HPDE6-E6E7 (cell line): ENCODE data around the gene CHAF1B.
"Not testable (repeated sequence)": the region's sequence is repeated elsewhere in the genome, so short reads cannot be mapped to it uniquely, and the experiment has no call there.

Source experiments
- DNase-seq: peaks from one replicate; pipeline ENCODE4 v3.0.0; 2011; ENCODE audit warnings: missing footprints; ENCODE audit errors: extremely low spot score

The CHAF1B gene

DNA sequence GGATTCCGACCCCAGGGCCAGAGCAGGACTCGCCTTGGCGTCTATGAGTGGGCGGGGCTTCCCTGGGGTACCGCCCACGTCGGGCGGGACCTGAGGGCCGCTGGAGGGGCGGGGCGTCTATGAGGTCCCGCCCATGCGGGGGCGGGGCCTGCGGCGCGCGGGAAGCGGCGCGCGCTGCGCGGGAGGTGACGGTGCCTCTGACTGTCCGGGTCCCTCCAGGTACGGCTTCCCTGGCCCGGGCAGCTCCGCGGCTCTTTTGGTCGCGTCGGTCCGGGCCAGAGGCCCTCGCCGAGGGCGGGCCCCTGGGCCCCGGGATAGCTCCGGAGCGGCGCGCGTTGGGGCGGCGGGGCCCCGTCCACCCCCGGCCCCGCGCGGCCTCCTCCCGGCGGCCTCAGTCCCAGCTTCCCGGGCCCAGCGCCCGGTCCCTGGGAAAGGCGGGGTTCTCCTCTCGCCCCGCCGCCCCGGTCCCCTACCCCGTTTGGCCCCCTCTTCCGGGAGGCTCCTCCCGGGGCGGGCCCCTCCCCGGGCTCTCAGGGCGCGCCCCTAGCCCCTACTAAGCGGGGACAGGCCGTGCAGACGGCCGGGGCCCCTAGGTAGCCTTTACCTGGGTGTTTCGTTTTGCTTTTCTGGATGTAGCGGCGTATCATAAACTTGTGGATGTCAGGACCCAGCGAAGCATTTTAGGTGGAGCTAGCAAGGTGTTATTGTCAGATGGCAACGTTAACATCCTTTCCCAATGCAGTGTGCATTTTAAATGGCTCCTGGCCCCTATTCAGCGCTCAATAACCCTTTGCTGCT, at the start of gene CHAF1B:
Gene CHAF1B, plus strand, starts transcription at position 160 of the 798 bp plus-strand sequence. CDS start 745 bp downstream, outside the sequence.
- peak; percentile 67 for DNase-seq

DNA sequence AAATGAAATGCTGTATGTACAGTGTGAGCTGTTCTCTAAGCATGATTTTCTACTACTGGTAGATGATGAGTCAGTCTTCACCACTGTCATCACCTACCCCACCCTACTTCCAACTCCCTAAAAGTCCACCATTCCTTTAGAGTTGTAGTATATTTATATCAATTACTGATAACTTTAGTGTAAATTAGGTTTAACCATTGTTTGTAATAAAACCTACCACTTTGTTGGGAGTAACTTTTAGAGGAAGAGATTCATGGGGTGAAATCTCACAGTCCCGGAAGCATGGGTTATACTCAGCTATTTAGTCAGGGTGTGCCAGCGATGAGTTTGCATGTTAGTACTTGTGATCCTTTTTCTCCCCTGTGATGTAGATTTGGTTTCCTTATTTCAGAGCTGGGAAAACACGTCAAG, 48.1 kb upstream of the CHAF1B start:
- peak; percentile 83 for DNase-seq

DNA sequence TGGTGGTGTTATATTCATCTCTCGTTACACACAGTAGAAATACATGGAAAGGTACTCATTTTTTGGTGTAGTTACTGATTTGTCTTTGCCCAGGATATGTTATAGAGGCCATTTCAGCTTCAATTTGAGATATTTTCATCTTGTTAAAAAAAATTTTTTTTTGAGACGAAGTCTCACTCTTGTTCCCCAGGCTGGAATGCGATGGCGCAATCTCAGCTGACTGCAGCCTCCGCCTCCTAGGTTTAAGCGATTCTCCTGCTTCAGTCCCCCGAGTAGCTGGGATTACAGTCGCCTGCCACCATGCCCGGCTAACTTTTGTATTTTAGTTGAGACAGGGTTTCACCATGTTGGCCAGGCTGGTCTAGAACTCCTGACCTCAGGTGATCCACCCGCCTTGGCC, 46.2 kb upstream of the CHAF1B start:
- DNase-seq, result no peak

DNA sequence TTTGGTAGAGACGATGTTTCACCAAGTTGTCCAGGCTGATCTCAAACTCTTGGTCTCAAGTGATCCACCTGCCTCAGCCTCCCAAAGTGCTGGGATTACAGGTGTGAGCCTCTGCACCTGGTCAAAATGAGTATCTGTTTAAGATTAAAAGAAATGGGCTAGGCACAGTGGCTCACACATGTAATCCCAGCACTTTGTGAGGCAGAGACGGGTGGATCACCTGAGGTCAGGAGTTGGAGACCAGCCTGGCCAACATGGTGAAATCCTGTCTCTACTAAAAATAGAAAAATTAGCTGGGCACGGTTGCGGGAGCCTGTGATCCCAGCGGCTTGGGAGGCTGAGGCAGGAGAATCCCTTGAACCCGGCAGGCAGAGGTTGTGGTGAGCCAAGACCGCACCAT, 42.6 kb upstream of the CHAF1B start:
- DNase-seq, result not testable (repeated sequence)

DNA sequence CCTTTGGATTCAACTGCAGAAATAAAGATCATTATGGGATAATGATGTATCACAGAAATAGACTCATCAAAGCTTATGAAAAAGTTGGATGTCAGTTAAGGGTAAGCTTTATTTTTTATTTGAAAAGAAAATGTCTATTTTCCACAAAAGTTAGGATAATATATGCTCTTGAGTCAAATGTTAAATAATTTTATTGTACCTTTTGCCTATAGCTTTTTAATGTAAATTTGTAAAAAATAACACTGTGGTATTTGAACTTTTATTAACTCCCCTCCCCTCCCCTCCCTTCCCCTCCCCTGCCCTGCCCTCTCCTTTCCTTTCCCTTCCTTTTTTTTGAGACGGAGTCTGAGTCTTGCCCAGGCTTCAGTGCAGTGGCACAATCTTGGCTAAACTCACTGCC, 40.3 kb upstream of the CHAF1B start:
- DNase-seq, result no peak

DNA sequence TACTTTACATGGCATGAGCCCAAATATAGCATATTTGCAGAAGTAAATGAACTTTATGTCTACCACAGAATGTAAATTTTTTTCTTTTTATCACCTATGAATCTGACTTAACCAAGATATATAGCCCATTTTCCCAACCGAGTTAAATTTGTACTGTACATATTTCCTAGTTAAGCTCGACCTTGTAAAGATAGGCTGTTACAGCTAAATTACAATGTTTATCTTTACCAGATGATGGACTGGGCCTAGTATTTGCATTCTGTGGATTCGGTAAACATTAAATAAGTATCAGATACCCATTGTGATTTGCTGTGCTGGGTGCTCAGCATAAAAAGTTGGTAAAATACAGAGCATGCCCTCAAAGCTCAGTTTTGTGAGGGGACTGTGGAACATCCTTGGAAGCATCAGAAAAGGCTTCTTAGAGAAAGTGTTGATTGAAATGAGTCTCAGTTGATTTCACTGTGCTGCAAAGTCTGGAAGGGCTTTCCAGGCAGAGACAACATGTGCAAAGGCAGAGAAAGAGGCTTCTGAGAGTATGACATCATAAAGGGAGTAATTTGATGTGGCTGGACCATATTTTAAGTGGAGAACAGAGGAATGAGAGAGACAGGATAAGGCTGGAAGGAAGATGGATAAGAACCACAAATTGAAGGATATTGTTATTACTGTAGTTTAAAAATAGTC, 37.8 kb upstream of the CHAF1B start:
- no peak for DNase-seq

DNA sequence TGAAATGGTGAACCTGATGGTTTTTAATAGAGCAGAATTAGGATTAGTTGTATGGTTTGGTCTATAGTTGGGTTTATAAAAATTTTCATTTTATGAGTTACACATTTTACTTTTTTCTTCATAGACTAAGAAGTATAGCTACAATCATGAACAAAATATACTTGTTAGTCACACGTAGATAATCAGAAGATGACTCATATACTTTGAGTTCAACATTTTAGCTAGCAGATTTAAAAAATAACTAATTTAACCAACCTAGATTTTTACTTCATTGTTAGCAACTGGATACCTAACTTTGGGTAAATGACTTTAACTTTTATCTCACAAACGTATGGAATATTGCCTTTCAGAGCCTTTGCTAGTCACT, 37.2 kb upstream of the CHAF1B start:
- DNase-seq, result no peak

DNA sequence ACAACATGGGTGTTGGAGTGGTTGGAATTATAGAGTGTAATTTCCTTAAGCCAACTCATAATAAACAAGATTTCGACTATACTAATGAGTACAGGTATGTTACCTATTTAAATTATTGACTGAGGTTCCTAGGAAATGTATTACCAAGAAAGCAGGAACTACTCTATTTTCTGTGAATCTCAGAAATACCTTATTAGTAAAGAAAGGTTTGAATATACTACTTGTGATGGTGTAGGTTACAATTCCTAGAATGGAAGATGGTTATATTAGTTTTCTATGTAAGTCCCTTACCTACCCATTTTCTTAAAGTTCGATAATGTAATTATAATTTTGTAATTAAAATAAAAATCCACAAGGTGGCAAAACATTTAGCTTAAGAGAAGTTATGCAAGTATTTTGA, 35.9 kb upstream of the CHAF1B start:
- no peak for DNase-seq

DNA sequence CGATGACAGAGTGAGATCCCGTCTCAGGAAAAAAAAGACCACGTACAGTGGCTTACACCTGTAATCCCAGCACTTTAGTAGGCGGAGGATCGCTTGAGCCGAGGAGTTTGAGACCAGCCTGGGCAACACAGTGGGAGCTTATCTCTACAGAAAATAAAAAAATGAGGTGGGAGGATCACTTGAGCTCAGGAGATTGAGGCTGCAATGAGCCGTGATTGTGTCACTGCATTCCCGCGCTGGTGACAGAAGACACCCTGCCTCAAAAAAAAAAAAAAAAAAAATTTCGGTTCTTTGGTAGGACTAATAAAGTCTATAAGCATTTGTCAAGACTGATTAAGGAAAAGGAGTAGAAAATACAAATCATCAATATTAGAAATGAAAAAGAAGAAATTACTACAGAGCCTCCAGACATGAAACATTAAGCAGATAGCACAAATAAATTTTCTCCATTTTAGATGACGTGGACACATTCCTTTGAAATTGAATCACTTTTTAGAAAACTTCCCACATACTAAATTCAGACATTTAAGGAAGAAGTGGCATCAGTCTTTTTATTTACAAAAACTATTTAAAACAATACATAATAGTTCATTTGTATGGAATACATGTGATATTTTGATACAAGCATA, 34.8 kb upstream of the CHAF1B start:
- DNase-seq, result no peak

DNA sequence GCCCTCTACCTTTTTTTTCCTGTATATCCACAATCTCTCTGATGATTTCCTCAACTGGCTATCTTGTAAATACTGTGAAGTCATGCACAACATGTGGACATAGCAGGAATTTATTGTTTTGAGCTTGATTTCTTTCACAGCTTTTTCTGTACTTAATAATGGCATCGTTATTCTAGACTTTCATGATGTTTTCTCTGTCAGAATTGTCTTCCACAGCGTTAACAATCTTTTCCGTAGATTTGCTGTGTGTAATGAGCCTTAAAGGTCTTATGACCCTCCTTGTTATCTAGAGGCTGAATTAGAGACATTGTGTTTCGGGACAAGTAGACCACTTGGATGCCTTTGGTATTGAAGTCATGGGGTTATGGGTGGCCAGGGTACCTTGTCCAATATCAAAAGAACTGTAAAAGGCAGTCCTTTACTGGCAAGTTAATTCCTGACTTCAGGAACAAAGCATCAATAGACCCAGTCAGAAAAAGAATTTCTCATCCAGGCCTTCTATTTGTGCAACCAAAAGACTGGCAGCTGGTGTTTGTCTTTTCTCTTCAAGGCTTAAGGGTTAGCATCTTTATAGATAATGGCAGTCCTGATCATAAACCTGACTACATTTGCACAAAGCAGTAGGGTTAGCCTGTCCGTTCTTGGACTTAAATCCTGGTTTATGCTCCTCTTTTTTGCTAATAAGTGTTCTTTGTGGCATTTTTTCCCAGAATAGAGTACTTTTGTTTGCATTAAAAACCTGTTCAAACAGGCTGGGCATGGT, 30.1 kb upstream of the CHAF1B start:
- DNase-seq, result no peak

DNA sequence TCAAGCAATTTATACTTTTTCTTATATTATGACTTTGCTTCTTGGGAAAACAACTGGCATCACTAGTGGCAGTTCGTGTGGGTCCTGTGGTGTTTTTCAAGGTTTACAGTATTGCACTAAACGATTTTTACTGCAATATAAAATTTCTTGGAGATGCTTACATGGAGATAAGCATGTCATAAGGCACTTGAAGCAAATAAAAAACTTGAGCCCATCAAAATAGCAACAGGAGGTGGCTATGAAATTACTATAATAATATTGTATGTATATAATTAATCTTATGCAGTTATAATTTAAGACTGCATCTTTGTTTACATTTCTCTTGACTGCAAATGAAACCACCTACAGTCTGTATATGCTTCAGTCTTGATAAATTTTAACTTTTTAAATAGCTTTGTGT, 29.3 kb upstream of the CHAF1B start:
- no peak for DNase-seq

DNA sequence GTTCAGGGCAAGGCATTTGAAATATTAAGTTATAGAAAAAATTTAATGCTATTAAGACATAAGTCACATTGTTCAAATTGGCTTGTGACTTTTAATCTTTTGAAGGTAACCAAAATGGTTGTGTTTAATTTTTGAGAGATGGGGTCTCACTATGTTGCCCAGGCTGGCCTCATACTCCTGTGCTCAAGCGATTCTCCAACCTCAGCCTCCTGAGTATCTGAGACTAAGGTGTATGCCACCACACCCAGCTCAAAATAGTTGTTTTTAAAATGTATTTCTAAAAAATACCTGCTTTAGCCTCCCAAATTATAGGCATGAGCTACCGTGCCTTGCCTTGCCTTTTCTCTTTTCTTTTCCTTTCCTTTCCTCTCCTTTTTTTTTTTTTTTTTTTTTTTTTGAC, 26.0 kb upstream of the CHAF1B start:
- no peak for DNase-seq

DNA sequence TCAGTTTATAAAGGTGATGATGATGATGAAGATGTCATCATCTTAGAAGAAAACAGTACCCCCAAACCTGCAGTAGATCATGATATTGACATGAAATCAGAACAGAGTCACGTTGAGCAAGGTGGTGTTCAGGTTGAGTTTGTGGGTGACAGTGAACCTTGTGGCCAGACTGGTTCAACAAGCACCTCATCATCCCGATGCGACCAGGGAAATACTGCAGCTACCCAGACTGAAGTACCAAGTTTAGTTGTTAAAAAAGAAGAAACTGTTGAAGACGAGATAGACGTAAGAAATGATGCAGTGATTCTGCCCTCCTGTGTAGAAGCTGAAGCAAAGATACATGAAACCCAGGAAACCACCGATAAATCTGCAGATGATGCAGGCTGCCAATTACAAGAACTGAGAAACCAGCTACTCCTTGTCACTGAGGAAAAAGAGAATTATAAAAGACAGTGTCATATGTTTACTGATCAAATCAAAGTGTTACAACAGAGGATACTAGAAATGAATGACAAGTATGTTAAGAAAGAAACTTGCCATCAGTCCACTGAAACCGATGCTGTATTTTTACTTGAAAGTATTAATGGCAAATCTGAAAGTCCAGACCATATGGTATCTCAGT, 16.0 kb upstream of the CHAF1B start:
- no peak for DNase-seq

DNA sequence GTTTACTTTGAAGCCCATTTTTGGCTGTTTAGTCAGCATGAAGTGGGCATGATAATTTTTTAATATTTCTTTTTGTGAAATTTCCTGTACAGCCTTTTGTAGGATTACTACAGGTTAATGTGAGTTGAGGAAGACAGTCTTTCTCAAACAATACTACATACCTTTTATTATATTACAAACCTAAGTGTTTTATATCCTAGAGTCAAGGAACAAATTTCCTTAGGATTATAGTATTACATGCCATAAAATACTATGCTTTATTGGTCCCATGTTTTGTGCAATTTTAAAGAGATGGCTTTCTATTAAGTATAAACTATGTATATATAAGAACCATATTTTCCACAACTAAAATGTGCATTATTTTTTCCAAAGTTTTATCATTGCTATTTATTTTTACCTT, 9.2 kb upstream of the CHAF1B start:
- DNase-seq, result no peak

DNA sequence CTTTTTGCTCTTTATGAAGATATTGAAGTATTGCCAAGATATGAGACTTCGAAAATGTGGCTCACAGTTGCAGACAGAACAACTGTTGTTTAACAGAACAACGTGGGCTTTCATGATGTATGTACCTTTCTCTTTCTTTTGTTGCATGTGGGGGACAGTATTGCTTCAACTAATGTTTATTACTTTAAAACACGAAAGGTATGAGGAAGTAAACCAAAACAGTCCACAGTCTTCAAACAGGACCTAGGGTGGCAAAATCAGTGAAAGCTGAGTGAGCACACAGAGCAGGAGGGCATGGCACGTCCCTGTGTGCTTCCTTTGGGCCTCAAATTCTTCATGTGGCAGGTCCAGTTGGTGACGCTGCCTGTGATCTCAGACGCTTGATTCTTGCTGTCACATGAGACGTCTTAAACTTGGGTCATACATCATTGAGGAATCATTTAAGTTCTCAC, 7.8 kb upstream of the CHAF1B start:
- no peak for DNase-seq

DNA sequence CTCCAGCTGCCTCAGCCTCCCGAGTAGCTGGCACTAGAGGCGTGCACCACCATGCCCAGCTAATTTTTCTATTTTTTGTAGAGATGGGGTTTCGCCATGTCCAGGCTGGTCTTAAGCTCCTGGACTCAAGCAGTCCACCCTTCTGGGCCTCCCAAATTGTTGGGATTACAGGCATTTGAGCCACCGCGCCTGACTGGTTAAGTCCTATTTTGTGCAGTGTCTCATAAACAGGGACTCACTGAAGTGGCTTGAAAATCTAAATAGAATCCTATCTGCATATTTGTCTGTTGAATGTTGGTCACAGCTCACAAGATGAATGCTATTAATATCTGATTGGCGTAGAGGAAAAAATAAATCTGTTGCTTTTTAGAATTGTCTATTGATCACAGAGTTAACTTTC, 5.9 kb upstream of the CHAF1B start:
- no peak for DNase-seq

DNA sequence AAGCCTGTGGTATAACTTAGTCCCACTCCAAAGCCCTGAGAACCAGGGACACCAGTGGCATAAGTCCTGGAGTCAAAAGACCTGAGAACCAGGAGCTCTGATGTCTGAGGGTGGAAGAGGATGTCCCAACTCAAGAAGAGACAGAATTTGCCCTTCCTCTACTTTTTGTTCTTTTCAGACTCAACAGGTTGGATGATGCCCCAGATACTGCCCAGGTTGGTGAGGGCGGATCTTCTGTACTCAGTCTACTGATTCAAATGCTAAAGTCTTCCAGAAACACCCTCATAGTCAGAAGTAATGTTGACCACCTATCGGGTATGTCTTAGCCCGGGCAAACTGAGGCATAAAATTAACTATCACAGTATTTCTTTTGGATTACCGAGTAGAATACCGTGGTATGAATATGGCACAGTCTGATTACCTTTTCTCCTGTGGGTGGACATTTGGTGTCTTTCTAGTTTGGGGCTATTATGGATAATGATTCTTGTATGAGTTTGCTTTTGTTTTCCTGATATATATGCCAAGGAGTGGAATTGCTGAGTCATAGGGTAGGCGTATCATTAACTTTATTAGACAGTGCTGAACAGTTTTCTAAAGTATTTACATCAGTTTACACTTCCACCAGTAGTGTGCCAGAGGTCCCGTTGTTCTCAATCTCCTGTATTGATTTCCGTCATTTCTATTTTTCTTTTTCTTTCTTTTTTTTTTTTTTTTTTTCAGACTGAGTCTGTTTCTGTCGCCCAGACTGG, 3.2 kb upstream of the CHAF1B start:
- no peak for DNase-seq

DNA sequence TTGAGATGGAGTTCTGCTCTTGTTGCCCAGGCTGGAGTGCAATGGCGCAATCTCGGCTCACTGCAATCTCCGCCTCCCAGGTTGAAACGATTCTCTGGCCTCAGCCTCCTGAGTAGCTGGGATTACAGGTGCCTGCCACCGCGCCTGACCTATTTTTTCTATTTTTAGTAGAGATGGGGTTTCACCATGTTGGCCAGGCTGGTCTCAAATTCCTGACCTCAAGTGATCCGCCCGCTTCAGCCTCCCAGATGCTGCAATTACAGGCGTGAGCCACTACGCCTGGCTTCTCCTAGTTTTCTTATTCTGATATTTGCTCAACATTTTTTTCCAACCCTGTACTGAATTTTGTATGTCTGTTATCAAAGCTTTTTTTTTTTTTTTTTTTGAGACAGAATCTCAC, 2.5 kb upstream of the CHAF1B start:
- not testable (repeated sequence) for DNase-seq

DNA sequence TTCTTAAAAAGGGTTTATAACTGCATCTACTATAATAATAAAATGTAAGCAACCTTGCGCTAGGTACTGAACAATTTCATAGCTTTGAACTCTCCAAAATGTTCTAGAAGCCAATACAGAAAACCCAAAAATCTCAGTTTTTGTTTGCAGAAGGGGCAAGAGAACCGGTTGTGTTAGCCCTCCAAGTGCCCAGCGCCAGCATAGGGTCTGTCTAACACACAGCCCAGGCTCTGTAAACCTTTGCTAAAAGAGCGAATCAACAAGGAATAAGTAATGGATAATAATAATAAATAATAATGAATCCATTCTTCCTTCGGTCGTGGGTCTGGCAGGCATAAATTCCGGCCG, 333 bp upstream of the CHAF1B start:
- DNase-seq, result no peak

DNA sequence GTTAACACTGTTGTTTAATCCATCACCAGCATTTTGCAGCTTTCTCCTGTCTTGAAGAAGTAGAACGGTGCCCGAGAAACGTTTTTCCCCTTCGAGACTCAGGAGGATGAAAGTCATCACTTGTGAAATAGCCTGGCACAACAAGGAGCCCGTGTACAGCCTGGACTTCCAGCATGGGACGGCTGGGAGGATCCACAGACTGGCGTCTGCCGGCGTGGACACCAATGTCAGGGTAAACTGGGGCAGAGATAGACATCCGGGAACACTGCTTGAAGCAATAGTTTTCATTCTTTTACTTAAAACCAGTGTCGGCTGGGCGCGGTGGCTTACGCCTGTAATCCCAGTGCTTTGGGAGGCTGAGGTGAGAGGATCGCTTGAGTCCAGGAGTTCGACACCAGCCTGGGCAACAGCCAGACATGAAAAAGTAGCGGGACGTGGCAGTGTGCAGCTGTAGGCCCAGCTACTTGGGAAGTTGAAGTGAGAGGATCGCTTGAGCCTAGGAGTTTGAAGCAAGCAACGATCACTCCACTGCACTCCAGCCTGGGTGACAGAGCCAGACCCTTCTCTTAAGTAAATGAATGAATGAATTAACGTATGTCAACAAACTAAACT, 945 bp downstream of the CHAF1B start:
- no peak for DNase-seq

DNA sequence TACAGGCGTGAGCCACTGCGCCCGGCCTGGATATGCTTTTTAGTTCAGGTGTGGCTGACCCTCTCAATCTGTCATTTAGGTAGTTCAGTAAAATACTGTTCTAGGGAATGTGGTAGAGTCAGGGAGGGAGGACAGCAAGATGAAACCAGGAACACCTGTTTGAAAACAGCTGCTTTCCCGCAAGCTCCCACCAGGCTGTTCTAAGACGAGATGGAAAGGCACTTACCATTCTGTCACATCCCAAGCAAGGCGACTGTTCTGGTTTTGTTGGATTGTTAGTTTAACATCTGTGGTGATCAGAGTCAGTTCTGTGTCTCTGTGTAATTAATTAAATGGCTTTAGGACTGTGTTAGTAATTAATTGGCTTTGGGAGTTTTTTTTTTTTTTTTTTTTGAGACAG, 2.9 kb downstream of the CHAF1B start:
- no peak for DNase-seq
